Measurements from ENCODE around the gene FAAP100. TPM values are rescaled to one million over a fixed set of nuclear protein-coding genes. Genes with fewer than 3 reads are reported as not detected.
A peak's percentile ranks its signal among the peaks of the same experiment; 100 is the strongest.

FAAP100 gene
- total RNA-seq, 1 experiment from 2014 or later = 54.7 TPM

DNA sequence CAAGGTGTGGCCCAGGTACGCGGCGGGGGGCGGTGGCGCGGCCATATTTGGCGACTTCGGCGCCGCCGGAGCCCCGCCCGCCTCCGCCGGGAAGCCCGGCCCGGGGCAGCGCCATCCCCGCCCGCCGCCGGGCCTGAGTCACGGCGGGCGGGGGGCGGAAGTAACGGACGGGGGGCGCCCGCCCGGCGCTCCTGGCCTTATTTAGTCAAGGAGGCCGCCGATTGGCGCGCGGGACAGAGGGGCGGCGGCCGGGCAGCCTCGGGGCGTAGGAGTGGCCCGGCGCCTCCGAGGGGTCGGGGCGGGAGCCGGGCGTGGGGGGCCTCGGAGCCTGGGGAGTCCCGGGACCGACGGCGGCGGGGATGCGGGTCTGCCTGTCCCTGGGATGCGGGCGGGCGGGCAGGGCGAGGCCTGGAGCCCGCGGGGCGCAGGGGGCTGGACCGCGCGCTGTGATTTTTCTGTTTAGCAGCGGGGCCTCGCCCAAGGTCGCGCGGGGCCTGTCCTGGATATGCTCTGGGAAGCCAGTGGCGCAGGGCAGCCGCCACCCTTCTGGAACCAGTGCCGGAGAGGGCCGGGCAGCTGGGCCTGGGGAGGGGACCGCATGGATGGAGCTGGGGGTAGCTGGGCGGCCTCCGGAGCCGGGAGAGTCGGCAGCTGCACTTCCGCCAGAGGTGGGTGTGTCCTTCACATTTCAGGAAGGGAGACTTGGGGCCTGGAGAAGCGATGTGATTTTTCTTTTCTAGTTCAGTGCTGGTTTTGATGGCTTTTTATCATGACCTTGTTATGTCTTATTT, 37.2 kb downstream of the FAAP100 start (continued):
- TF ChIP-seq, protein P1, sequence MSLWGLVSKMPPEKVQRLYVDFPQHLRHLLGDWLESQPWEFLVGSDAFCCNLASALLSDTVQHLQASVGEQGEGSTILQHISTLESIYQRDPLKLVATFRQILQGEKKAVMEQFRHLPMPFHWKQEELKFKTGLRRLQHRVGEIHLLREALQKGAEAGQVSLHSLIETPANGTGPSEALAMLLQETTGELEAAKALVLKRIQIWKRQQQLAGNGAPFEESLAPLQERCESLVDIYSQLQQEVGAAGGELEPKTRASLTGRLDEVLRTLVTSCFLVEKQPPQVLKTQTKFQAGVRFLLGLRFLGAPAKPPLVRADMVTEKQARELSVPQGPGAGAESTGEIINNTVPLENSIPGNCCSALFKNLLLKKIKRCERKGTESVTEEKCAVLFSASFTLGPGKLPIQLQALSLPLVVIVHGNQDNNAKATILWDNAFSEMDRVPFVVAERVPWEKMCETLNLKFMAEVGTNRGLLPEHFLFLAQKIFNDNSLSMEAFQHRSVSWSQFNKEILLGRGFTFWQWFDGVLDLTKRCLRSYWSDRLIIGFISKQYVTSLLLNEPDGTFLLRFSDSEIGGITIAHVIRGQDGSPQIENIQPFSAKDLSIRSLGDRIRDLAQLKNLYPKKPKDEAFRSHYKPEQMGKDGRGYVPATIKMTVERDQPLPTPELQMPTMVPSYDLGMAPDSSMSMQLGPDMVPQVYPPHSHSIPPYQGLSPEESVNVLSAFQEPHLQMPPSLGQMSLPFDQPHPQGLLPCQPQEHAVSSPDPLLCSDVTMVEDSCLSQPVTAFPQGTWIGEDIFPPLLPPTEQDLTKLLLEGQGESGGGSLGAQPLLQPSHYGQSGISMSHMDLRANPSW (CRISPR knock-in tag; conservative IDR thresholded peaks at IDR 0.05; ENCODE audit: low read depth) = no peak
- TF ChIP-seq FOXK1 (CRISPR knock-in tag; IDR thresholded peaks at IDR 0.05) (no peak), JAZF1 (CRISPR knock-in tag; IDR thresholded peaks at IDR 0.05) (no peak), TEAD4 (CRISPR knock-in tag; IDR thresholded peaks at IDR 0.05) (no peak), NR3C1 (CRISPR knock-in tag; conservative IDR thresholded peaks at IDR 0.05; ENCODE audit: low read depth) (no peak), ZBTB21 (CRISPR knock-in tag; IDR thresholded peaks at IDR 0.05; ENCODE audit: borderline replicate concordance) (no peak), MYBL2 (CRISPR knock-in tag; IDR thresholded peaks at IDR 0.05) (0 out of 2 replicates have a peak, but pooled peaks have one; percentile 41), JUN (CRISPR knock-in tag; IDR thresholded peaks at IDR 0.05) (0 out of 2 replicates have a peak, but pooled peaks have one; percentile 30), PRRX2 (CRISPR knock-in tag; IDR thresholded peaks at IDR 0.05) (no peak), NR2C2 (CRISPR knock-in tag; IDR thresholded peaks at IDR 0.05) (no peak), GABPB1 (CRISPR knock-in tag; IDR thresholded peaks at IDR 0.05) (0 out of 2 replicates have a peak, but pooled peaks have one; percentile 6), ZNF423 (CRISPR knock-in tag; IDR thresholded peaks at IDR 0.05) (peak; percentile 55; the same call in 1 of the 2 replicates), RELA (CRISPR knock-in tag; IDR thresholded peaks at IDR 0.05; ENCODE audit: borderline replicate concordance) (no peak), OVOL2 (CRISPR knock-in tag; IDR thresholded peaks at IDR 0.05; ENCODE audit: borderline replicate concordance) (no peak)
- TF ChIP-seq, protein P2, sequence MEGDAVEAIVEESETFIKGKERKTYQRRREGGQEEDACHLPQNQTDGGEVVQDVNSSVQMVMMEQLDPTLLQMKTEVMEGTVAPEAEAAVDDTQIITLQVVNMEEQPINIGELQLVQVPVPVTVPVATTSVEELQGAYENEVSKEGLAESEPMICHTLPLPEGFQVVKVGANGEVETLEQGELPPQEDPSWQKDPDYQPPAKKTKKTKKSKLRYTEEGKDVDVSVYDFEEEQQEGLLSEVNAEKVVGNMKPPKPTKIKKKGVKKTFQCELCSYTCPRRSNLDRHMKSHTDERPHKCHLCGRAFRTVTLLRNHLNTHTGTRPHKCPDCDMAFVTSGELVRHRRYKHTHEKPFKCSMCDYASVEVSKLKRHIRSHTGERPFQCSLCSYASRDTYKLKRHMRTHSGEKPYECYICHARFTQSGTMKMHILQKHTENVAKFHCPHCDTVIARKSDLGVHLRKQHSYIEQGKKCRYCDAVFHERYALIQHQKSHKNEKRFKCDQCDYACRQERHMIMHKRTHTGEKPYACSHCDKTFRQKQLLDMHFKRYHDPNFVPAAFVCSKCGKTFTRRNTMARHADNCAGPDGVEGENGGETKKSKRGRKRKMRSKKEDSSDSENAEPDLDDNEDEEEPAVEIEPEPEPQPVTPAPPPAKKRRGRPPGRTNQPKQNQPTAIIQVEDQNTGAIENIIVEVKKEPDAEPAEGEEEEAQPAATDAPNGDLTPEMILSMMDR (IDR thresholded peaks at IDR 0.05) = no peak
- TF ChIP-seq, protein P3, sequence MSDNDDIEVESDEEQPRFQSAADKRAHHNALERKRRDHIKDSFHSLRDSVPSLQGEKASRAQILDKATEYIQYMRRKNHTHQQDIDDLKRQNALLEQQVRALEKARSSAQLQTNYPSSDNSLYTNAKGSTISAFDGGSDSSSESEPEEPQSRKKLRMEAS (CRISPR knock-in tag; IDR thresholded peaks at IDR 0.05) = peak; percentile 41; the same call in 1 of the 2 replicates
- TF ChIP-seq, protein P4, sequence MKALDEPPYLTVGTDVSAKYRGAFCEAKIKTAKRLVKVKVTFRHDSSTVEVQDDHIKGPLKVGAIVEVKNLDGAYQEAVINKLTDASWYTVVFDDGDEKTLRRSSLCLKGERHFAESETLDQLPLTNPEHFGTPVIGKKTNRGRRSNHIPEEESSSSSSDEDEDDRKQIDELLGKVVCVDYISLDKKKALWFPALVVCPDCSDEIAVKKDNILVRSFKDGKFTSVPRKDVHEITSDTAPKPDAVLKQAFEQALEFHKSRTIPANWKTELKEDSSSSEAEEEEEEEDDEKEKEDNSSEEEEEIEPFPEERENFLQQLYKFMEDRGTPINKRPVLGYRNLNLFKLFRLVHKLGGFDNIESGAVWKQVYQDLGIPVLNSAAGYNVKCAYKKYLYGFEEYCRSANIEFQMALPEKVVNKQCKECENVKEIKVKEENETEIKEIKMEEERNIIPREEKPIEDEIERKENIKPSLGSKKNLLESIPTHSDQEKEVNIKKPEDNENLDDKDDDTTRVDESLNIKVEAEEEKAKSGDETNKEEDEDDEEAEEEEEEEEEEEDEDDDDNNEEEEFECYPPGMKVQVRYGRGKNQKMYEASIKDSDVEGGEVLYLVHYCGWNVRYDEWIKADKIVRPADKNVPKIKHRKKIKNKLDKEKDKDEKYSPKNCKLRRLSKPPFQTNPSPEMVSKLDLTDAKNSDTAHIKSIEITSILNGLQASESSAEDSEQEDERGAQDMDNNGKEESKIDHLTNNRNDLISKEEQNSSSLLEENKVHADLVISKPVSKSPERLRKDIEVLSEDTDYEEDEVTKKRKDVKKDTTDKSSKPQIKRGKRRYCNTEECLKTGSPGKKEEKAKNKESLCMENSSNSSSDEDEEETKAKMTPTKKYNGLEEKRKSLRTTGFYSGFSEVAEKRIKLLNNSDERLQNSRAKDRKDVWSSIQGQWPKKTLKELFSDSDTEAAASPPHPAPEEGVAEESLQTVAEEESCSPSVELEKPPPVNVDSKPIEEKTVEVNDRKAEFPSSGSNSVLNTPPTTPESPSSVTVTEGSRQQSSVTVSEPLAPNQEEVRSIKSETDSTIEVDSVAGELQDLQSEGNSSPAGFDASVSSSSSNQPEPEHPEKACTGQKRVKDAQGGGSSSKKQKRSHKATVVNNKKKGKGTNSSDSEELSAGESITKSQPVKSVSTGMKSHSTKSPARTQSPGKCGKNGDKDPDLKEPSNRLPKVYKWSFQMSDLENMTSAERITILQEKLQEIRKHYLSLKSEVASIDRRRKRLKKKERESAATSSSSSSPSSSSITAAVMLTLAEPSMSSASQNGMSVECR (CRISPR knock-in tag; IDR thresholded peaks at IDR 0.05; ENCODE audit: borderline replicate concordance) = 0 out of 2 replicates have a peak, but pooled peaks have one; percentile 49

DNA sequence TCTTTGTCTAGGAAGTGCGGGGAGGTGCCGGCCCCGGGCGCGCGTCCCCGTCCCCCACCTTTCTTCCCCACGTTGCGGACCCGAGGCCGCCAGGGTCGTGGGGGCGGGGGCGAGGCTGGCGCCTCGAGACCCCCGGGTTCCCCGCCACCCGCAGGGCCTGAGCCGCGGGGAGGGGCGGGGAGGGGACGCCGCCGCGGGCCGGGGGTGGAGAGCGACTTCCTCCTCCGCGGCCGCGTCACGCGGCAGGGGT, 37.7 kb downstream of the FAAP100 start:
- ATAC-seq (no peak), DNase-seq (ENCODE audit: low spot score) (no peak)
- H3K27ac Mint-ChIP-seq = no peak overlapping the region
- peaks cover 28% of the 10 kb centered on the region for H3K36me3 Mint-ChIP-seq
- ChIA-PET CTCF (interaction anchor here (1.0 to 3.6 kb wide), 5 partner anchors 9 to 74 kb away, joined by 3 to 27 read pairs (median 4); no protein-coding TSS in a partner anchor), POLR2A (interaction anchor here (0.6 to 2.3 kb wide), 7 partner anchors 9 to 38 kb away, joined by 3 to 12 read pairs (median 3); partner anchors contain the start of gene FAAP100)
- H3K9me3 Mint-ChIP-seq = no peaks in the 10 kb centered on the region
- H3K27me3 Mint-ChIP-seq (ENCODE audit: low read depth) = peaks cover 19% of the 10 kb centered on the region
- H3K4me1 Mint-ChIP-seq = peaks cover 44% of the 10 kb centered on the region
- peak overlapping the region; percentile 75 for H3K4me3 Mint-ChIP-seq
- TF ChIP-seq, protein P5, sequence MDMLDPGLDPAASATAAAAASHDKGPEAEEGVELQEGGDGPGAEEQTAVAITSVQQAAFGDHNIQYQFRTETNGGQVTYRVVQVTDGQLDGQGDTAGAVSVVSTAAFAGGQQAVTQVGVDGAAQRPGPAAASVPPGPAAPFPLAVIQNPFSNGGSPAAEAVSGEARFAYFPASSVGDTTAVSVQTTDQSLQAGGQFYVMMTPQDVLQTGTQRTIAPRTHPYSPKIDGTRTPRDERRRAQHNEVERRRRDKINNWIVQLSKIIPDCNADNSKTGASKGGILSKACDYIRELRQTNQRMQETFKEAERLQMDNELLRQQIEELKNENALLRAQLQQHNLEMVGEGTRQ (CRISPR knock-in tag; IDR thresholded peaks at IDR 0.05) = peak; percentile 53; the same call in 1 of the 2 replicates
- TF ChIP-seq SP1 (CRISPR knock-in tag; conservative IDR thresholded peaks at IDR 0.05) (no peak), TP53 (CRISPR knock-in tag; IDR thresholded peaks at IDR 0.05) (no peak), SMAD3 (CRISPR knock-in tag; IDR thresholded peaks at IDR 0.05; ENCODE audit: borderline replicate concordance) (no peak), MYBL2 (CRISPR knock-in tag; IDR thresholded peaks at IDR 0.05) (no peak), ZNF671 (CRISPR knock-in tag; IDR thresholded peaks at IDR 0.05) (no peak), ZNF263 (CRISPR knock-in tag; IDR thresholded peaks at IDR 0.05; ENCODE audit: low read depth) (no peak), RELA (CRISPR knock-in tag; IDR thresholded peaks at IDR 0.05; ENCODE audit: borderline replicate concordance) (no peak)
- TF ChIP-seq, protein P6, sequence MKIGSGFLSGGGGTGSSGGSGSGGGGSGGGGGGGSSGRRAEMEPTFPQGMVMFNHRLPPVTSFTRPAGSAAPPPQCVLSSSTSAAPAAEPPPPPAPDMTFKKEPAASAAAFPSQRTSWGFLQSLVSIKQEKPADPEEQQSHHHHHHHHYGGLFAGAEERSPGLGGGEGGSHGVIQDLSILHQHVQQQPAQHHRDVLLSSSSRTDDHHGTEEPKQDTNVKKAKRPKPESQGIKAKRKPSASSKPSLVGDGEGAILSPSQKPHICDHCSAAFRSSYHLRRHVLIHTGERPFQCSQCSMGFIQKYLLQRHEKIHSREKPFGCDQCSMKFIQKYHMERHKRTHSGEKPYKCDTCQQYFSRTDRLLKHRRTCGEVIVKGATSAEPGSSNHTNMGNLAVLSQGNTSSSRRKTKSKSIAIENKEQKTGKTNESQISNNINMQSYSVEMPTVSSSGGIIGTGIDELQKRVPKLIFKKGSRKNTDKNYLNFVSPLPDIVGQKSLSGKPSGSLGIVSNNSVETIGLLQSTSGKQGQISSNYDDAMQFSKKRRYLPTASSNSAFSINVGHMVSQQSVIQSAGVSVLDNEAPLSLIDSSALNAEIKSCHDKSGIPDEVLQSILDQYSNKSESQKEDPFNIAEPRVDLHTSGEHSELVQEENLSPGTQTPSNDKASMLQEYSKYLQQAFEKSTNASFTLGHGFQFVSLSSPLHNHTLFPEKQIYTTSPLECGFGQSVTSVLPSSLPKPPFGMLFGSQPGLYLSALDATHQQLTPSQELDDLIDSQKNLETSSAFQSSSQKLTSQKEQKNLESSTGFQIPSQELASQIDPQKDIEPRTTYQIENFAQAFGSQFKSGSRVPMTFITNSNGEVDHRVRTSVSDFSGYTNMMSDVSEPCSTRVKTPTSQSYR (CRISPR knock-in tag; IDR thresholded peaks at IDR 0.05) = no peak
